Measurements from ENCODE around the gene CITED4.

DNA sequence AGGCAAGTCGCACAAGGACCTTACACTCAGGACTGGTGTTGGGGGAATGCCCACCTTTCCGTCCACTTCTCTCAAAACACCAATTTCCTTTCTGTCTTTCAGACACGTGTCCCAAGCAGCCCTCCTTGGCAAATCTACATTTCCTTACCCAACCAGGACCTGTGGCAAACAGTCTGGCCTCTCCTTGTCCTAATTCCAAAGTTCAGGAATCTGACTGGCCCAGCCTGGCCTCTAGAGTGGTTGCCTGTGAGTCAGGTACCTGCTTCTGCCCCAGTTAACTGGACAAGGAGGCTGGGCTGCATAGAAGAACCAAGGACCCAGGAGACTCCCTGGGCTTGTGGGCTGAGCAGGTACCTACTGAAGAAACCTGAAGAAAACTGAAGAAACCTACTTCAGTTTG lies 34.3 kb upstream of the CITED4 start:
- TF ChIP-seq, protein P1, sequence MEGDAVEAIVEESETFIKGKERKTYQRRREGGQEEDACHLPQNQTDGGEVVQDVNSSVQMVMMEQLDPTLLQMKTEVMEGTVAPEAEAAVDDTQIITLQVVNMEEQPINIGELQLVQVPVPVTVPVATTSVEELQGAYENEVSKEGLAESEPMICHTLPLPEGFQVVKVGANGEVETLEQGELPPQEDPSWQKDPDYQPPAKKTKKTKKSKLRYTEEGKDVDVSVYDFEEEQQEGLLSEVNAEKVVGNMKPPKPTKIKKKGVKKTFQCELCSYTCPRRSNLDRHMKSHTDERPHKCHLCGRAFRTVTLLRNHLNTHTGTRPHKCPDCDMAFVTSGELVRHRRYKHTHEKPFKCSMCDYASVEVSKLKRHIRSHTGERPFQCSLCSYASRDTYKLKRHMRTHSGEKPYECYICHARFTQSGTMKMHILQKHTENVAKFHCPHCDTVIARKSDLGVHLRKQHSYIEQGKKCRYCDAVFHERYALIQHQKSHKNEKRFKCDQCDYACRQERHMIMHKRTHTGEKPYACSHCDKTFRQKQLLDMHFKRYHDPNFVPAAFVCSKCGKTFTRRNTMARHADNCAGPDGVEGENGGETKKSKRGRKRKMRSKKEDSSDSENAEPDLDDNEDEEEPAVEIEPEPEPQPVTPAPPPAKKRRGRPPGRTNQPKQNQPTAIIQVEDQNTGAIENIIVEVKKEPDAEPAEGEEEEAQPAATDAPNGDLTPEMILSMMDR (IDR thresholded peaks at IDR 0.05; ENCODE audit: borderline replicate concordance, extremely low read depth, low read length, poor library complexity, severe bottlenecking), result no peak
- no peak for TF ChIP-seq EZH2 (IDR thresholded peaks at IDR 0.05; ENCODE audit: borderline replicate concordance, low read depth, low read length, severe bottlenecking)

Measured in DND-41 (cell line).